ENCODE results near the gene OTOP1. TPM values are rescaled to one million over a fixed set of nuclear protein-coding genes. Genes with fewer than 3 reads are reported as not detected.
"Not testable (repeated sequence)": the region's sequence is repeated elsewhere in the genome, so short reads cannot be mapped to it uniquely, and the experiment has no call there.

The OTOP1 gene
- polyA plus RNA-seq, 1 donor from 2014 or later = 0.16 TPM

DNA sequence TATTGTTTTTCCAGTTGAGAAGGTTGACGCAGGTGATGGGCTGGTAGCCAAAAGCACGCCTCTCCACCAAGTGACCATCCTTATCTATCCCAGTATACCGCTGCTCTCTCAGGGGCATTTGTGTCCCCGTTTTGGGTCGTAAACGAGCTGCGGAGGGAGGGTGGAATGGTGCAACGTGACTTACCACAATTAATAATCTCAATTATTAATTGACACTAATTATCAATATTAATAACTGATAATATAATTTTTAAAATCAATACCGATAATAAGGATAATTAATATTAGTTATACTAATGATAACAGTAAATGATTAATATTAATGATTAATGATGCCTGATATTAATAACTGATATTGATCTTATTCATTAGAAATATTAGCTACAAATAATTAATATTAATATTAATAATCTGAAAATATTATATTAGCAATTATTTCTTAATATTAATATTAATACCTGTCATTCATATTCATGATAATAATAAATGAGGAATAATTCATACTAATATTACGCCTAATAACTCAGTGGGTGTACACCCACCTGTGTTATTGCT lies 56.1 kb downstream of the OTOP1 start:
- TF ChIP-seq REST (IDR thresholded peaks at IDR 0.05; ENCODE audit: borderline replicate concordance) (no peak), SMC3 (conservative IDR thresholded peaks at IDR 0.05; ENCODE audit: poor library complexity) (no peak), POLR2AphosphoS5 (IDR thresholded peaks at IDR 0.05) (no peak), MXI1 (conservative IDR thresholded peaks at IDR 0.05; ENCODE audit: poor library complexity, severe bottlenecking) (no peak), TAF1 (IDR thresholded peaks at IDR 0.05; ENCODE audit: low read depth) (no peak), EP300 (conservative IDR thresholded peaks at IDR 0.05; ENCODE audit: poor library complexity, severe bottlenecking) (no peak), RAD21 (conservative IDR thresholded peaks at IDR 0.05) (no peak), EZH2 (IDR thresholded peaks at IDR 0.05; ENCODE audit: borderline replicate concordance, insufficient read depth, low read length, poor library complexity, severe bottlenecking) (no peak)
- TF ChIP-seq, protein P1, sequence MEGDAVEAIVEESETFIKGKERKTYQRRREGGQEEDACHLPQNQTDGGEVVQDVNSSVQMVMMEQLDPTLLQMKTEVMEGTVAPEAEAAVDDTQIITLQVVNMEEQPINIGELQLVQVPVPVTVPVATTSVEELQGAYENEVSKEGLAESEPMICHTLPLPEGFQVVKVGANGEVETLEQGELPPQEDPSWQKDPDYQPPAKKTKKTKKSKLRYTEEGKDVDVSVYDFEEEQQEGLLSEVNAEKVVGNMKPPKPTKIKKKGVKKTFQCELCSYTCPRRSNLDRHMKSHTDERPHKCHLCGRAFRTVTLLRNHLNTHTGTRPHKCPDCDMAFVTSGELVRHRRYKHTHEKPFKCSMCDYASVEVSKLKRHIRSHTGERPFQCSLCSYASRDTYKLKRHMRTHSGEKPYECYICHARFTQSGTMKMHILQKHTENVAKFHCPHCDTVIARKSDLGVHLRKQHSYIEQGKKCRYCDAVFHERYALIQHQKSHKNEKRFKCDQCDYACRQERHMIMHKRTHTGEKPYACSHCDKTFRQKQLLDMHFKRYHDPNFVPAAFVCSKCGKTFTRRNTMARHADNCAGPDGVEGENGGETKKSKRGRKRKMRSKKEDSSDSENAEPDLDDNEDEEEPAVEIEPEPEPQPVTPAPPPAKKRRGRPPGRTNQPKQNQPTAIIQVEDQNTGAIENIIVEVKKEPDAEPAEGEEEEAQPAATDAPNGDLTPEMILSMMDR (IDR thresholded peaks at IDR 0.05; ENCODE audit: poor library complexity, severe bottlenecking) = no peak
- Histone ChIP-seq H3K27ac (ENCODE audit: low read length) (no peak overlapping the region), H3K79me2 (replicated peaks; ENCODE audit: insufficient read depth, low read length) (no peaks in the 10 kb centered on the region), H2AFZ (ENCODE audit: low read depth, low read length) (no peak overlapping the region), H3K36me3 (ENCODE audit: insufficient read depth, low read length) (no peaks in the 10 kb centered on the region), H3K9me2 (ENCODE audit: insufficient read depth, low read length) (no peaks in the 10 kb centered on the region), H3K9me3 (ENCODE audit: low read length) (no peaks in the 10 kb centered on the region), H3K4me2 (ENCODE audit: low read length) (no peak overlapping the region), H3K27me3 (ENCODE audit: insufficient read depth, low read depth, low read length) (no peaks in the 10 kb centered on the region), H3F3A (ENCODE audit: insufficient read depth, low read length, poor library complexity, severe bottlenecking) (no peaks in the 10 kb centered on the region), H4K20me1 (ENCODE audit: insufficient read depth) (no peaks in the 10 kb centered on the region), H3K4me3 (ENCODE audit: low read length) (no peak overlapping the region), H3K9ac (ENCODE audit: low read length) (no peak overlapping the region)

DNA sequence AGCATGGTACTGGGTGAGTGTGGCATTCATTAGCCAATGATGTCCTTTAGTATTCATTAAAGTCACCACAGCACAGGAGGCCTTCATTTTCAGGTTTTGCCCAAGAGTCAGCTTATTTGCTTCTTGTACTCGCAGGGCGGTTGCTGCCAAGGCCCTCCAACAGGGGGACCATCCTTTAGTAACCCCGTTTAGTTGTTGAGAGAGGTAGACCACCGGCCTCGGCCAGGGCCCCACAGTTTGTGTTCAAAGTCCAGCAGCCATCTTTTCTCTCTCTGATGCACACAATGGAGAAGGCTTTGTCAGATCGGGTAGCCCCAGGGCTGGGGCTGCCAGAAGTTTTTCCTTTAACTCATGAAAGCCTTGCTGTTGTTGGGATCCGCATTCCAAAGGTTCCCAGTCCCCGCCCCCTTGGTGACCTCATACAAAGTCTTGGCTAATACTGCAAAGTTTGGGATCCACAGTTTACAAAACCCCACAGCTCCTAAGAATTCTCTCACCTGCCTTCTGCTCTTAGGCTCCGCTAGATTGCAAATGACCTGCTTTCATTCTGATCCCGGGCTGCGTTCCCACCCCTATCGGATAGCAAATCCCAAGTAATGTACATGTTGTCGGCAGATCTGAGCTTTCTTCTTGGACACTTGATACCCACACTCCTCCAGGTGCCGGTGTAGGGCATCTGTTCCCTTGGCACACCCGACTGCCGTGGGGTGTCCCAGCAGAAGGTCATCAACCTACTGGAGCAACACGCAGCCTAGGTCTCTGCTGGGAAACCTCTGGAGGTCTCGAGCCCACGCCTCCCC lies 58.5 kb downstream of the OTOP1 start:
- H3K79me2 ChIP-seq (replicated peaks; ENCODE audit: insufficient read depth, low read length); H3K27ac ChIP-seq (ENCODE audit: low read length); H3K27me3 ChIP-seq (ENCODE audit: insufficient read depth, low read depth, low read length); H3K4me3 ChIP-seq (ENCODE audit: low read length); H3K9me3 ChIP-seq (ENCODE audit: low read length); H3K9me2 ChIP-seq (ENCODE audit: insufficient read depth, low read length); H3K9ac ChIP-seq (ENCODE audit: low read length); H3K4me2 ChIP-seq (ENCODE audit: low read length); H3K36me3 ChIP-seq (ENCODE audit: insufficient read depth, low read length); H4K20me1 ChIP-seq (ENCODE audit: insufficient read depth); H2AFZ ChIP-seq (ENCODE audit: low read depth, low read length); H3F3A ChIP-seq (ENCODE audit: insufficient read depth, low read length, poor library complexity, severe bottlenecking): not testable (repeated sequence)

DNA sequence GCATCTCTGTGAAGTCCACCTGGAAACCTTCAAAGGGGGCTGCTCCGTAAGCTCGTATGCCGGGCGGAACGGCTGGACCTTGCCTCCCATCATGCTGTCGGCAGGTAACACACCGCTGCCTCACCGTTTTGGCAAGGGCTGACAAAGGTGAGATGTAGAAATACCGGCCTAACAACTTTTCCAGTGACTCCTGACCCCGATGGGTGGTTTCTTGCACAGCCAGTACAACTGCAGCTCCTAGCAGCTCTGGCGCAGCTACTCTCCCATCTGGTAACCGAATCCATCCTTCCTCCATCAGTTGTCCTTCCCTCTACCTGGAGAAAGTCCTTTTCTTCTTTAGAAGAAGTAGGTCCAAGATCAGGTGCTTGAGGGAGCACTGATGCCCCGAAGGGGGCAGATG lies 59.7 kb downstream of the OTOP1 start:
- not testable (repeated sequence) for H3K27me3 ChIP-seq (ENCODE audit: insufficient read depth, low read depth, low read length); H4K20me1 ChIP-seq (ENCODE audit: insufficient read depth); H3K9ac ChIP-seq (ENCODE audit: low read length); H3K36me3 ChIP-seq (ENCODE audit: insufficient read depth, low read length); H3K4me3 ChIP-seq (ENCODE audit: low read length); H3K9me3 ChIP-seq (ENCODE audit: low read length); H3K4me2 ChIP-seq (ENCODE audit: low read length); H3K79me2 ChIP-seq (replicated peaks; ENCODE audit: insufficient read depth, low read length); H3F3A ChIP-seq (ENCODE audit: insufficient read depth, low read length, poor library complexity, severe bottlenecking); H3K9me2 ChIP-seq (ENCODE audit: insufficient read depth, low read length); H2AFZ ChIP-seq (ENCODE audit: low read depth, low read length); H3K27ac ChIP-seq (ENCODE audit: low read length)

DNA sequence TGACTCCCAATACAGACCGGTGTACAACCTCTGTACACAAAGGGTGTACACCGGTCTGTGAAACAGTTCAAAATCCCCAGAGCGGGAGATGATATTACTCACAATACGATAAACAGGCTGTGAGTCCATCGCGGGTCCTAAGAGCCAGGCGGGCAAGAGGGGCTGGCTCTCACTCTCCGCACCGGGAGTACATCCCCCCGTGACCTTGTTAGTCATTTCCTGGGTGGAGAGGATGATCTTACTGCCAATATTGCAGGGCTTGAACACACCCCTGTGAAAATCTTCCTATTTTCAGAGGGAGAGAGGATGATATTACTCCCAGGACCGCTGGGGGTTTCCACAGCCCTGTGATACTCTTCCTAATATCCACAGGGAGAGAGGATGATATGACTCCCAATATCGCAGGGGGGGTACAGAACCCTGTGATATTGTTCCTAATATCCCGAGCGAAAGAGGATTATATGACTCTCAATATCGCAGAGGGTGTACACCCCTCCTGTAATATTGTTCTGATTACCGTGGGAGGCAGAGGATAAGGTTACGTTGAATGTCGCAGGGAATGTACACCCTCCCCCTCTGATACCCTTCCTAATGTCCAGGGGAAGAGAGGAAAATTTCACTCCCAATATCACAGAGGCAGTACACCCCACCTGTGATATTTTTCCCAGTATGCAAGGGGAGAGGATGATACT lies 60.9 kb downstream of the OTOP1 start:
- H3K36me3 ChIP-seq (ENCODE audit: insufficient read depth, low read length); H3F3A ChIP-seq (ENCODE audit: insufficient read depth, low read length, poor library complexity, severe bottlenecking); H3K79me2 ChIP-seq (replicated peaks; ENCODE audit: insufficient read depth, low read length); H3K4me3 ChIP-seq (ENCODE audit: low read length); H3K27me3 ChIP-seq (ENCODE audit: insufficient read depth, low read depth, low read length); H3K9ac ChIP-seq (ENCODE audit: low read length); H3K27ac ChIP-seq (ENCODE audit: low read length); H2AFZ ChIP-seq (ENCODE audit: low read depth, low read length); H3K9me2 ChIP-seq (ENCODE audit: insufficient read depth, low read length); H3K9me3 ChIP-seq (ENCODE audit: low read length); H3K4me2 ChIP-seq (ENCODE audit: low read length); H4K20me1 ChIP-seq (ENCODE audit: insufficient read depth): not testable (repeated sequence)

Measured in neural cell (in vitro differentiated cells).